Upper lobe of right lung (tissue), 1 donor: ENCODE data around the gene RREB1. TPM values are rescaled to one million over a fixed set of nuclear protein-coding genes. Genes with fewer than 3 reads are reported as not detected.

Source experiments
- ATAC-seq: fragments of 200-7000 bp; cut with Tn5 transposase; one replicate; pipeline ENCODE4 v1.9.1; 2020; ENCODE audit warnings: mild to moderate bottlenecking, moderate library complexity
- DNase-seq: peaks from one replicate; pipeline ENCODE4 v3.0.0-alpha.2; 2020
- H3K27ac ChIP-seq: fragments of 200-600 bp; one replicate; pipeline ENCODE4 v1.8.0; 2022
- H3K27me3 ChIP-seq: fragments of 200-600 bp; one replicate; pipeline ENCODE4 v1.8.0; 2022; ENCODE audit warnings: mild to moderate bottlenecking
- H3K36me3 ChIP-seq: fragments of 200-600 bp; one replicate; pipeline ENCODE4 v1.8.0; 2022
- H3K4me1 ChIP-seq: fragments of 200-600 bp; one replicate; pipeline ENCODE4 v1.8.0; 2022
- H3K4me3 ChIP-seq: fragments of 200-600 bp; one replicate; pipeline ENCODE4 v1.8.0; 2022; ENCODE audit warnings: mild to moderate bottlenecking
- H3K9me3 ChIP-seq: fragments of 200-600 bp; one replicate; pipeline ENCODE4 v1.8.0; 2022
- intact Hi-C: fragments of 100-400 bp; cut with DNase I; formaldehyde crosslinking; loops from one replicate; pipeline ENCODE4 v1.11.0; 2022
- total RNA-seq: library from RNA; stranded (reverse); fragmentation: NEBNext Ultra II Directional; extraction: Animal tissue kit (Norgen Biotek cat#: 25700); gene quantifications from one replicate; pipeline ENCODE4 v1.2.1, GENCODE V29; 2021
- TF ChIP-seq, protein P1 (sequence below): fragments of 200-600 bp; IDR thresholded peaks from one replicate; pipeline ENCODE4 v1.8.0; 2022; ENCODE audit warnings: antibody characterized with exemption
- donor health status: DM: no; HTN: yes; CAD: no; lungs with severe emphysema.

Gene RREB1
- total RNA-seq, 1 donor from 2014 or later, result 60.2 TPM

GRCh38 chr6:7171119-7171518, 63.4 kb downstream of the RREB1 start:
- Histone ChIP-seq H3K27ac (no peak overlapping the region), H3K9me3 (no peaks in the 10 kb centered on the region), H3K4me3 (no peak overlapping the region), H3K4me1 (peaks cover 70% of the 10 kb centered on the region), H3K27me3 (no peaks in the 10 kb centered on the region), H3K36me3 (no peaks in the 10 kb centered on the region)
- intact Hi-C loops, result no loop called here
- TF ChIP-seq, protein P1, sequence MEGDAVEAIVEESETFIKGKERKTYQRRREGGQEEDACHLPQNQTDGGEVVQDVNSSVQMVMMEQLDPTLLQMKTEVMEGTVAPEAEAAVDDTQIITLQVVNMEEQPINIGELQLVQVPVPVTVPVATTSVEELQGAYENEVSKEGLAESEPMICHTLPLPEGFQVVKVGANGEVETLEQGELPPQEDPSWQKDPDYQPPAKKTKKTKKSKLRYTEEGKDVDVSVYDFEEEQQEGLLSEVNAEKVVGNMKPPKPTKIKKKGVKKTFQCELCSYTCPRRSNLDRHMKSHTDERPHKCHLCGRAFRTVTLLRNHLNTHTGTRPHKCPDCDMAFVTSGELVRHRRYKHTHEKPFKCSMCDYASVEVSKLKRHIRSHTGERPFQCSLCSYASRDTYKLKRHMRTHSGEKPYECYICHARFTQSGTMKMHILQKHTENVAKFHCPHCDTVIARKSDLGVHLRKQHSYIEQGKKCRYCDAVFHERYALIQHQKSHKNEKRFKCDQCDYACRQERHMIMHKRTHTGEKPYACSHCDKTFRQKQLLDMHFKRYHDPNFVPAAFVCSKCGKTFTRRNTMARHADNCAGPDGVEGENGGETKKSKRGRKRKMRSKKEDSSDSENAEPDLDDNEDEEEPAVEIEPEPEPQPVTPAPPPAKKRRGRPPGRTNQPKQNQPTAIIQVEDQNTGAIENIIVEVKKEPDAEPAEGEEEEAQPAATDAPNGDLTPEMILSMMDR, result no peak
- ATAC-seq (no peak), DNase-seq (no peak)

GRCh38 chr6:7171733-7172132, 64.0 kb downstream of the RREB1 start:
- no peaks in the 10 kb centered on the region for H3K36me3 ChIP-seq
- no peak for DNase-seq
- no peak for ATAC-seq
- intact Hi-C loops, result no loop called here
- H3K4me1 ChIP-seq, result peaks cover 70% of the 10 kb centered on the region
- no peak overlapping the region for H3K4me3 ChIP-seq
- no peaks in the 10 kb centered on the region for H3K27me3 ChIP-seq
- TF ChIP-seq, protein P1, result no peak
- H3K9me3 ChIP-seq, result no peaks in the 10 kb centered on the region
- no peak overlapping the region for H3K27ac ChIP-seq

DNA sequence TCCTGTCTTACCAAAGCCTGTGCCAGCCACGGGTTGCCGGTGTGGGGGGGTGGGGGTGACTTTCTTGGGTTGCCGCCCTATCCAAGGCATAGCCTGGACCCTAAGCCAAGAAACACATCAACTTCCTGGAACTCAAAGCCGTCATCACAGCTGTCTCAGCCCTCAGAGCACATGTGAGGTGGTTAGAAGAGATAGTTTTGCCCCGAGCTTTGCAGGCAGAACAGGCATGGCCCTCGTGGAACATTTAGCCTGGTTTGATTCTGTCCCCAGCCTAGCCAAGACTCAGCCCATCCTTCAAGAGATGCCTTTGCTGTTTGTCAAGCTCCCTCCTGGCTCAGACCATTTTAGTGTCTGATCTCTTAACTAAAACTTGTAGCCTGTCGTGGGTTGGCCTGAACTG, 64.9 kb downstream of the RREB1 start:
- TF ChIP-seq, protein P1, result no peak
- intact Hi-C loops, result no loop called here
- Histone ChIP-seq H3K36me3 (peaks cover 6% of the 10 kb centered on the region), H3K27ac (no peak overlapping the region), H3K4me3 (no peak overlapping the region), H3K27me3 (no peaks in the 10 kb centered on the region), H3K4me1 (peaks cover 64% of the 10 kb centered on the region), H3K9me3 (no peaks in the 10 kb centered on the region)
- ATAC-seq (no peak), DNase-seq (no peak)

DNA sequence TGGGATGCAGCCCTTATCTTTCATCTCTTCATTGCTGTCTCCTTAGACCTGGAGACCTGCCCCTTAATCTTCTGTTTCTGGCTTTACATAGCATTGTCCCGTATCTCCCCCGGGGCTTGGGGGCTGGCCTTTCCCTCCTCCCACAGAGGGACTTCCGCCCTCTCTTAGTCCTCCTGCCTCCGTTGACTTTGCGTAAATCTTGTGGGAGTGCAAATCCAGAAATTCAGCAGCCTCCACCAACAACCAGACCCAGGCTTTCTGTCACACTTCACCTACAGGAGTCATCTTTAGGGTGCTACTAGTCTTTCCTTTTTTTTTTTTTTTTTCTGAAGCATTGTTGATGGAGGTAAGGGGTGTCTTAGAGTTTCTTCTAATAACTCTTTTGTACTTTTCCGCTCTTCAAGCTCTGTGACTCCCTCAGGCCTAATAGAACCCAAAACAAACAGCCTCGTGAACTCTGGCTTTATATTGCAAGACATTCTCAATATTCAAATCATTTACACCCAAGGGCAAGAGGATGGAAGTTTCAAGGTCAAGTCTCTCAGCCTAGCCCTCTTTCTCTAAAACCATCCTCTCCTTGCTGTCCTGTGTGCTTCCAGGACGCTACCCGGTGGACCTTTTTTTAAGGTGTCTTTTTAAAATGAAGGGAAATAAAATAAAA, 66.2 kb downstream of the RREB1 start:
- no peaks in the 10 kb centered on the region for H3K9me3 ChIP-seq
- TF ChIP-seq, protein P1, result no peak
- H3K36me3 ChIP-seq, result peaks cover 18% of the 10 kb centered on the region
- no peaks in the 10 kb centered on the region for H3K27me3 ChIP-seq
- H3K4me3 ChIP-seq, result no peak overlapping the region
- intact Hi-C loops, result no loop called here
- DNase-seq, result no peak
- peak overlapping the region; percentile 51 for H3K27ac ChIP-seq
- H3K4me1 ChIP-seq, result peaks cover 50% of the 10 kb centered on the region
- ATAC-seq, result peak; percentile 17

- intact Hi-C loops, result no loop called here
- no peak overlapping the region for H3K4me3 ChIP-seq
- TF ChIP-seq, protein P1, result no peak
- ATAC-seq (peak; percentile 21), DNase-seq (no peak)
- no peaks in the 10 kb centered on the region for H3K27me3 ChIP-seq
- no peak overlapping the region for H3K27ac ChIP-seq
- peaks cover 31% of the 10 kb centered on the region for H3K36me3 ChIP-seq
- no peaks in the 10 kb centered on the region for H3K9me3 ChIP-seq
- H3K4me1 ChIP-seq, result peaks cover 35% of the 10 kb centered on the region
Measured at GRCh38 chr6:7175462-7175861, 67.7 kb downstream of the RREB1 start.

DNA sequence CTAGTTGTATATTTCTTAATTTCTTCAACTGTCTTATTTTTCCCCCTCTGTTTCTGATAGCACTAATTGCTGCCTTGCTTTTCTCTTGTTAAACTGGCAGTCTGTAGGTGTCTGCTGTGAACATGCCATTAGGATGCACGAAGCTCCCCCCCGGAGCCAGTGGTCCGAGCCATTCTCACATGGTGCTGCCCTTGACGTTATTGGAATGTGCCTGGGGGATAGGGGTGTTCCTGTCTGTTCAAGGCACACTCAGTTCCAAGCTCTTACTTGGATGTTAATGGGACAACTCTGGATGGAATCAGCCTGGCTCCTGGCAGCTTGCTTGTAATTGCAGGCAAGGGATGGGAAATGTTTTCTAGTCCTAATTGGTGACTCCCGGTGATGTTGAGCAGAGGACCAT, 68.4 kb downstream of the RREB1 start:
- TF ChIP-seq, protein P1, result no peak
- Histone ChIP-seq H3K4me3 (no peak overlapping the region), H3K36me3 (peaks cover 38% of the 10 kb centered on the region), H3K9me3 (no peaks in the 10 kb centered on the region), H3K27ac (no peak overlapping the region), H3K27me3 (no peaks in the 10 kb centered on the region), H3K4me1 (peaks cover 28% of the 10 kb centered on the region)
- ATAC-seq, result peak; percentile 19
- intact Hi-C loops, result no loop called here
- DNase-seq, result no peak
